Endothelial cell of umbilical vein (primary cell): ENCODE results near the gene PABPC1L. TPM values are rescaled to one million over a fixed set of nuclear protein-coding genes. Genes with fewer than 3 reads are reported as not detected.

Source experiments
- BruUV-seq: library from RNA; stranded (reverse); fragments of 400-500 nt; replicated peaks from 2 replicates; lab custom pipeline; 2021; lab: Mats Ljungman, UMichigan
- CTCF ChIA-PET: fragments of 300-600, 350-600 bp; sonication (Branson Sonifier 250); formaldehyde crosslinking; loops from one replicate; lab custom pipeline; 2021; ENCODE audit warnings: antibody characterized with exemption, inconsistent platforms; lab: Charles Lee
- POLR2A ChIA-PET: fragments of 300-600, 350-600 bp; sonication (Branson Sonifier 250); formaldehyde crosslinking; loops from one replicate; lab custom pipeline; 2021; ENCODE audit warnings: antibody characterized with exemption, inconsistent platforms; lab: Charles Lee
- DNase-seq: peaks from one replicate; pipeline ENCODE4 v3.0.0-alpha.2; 2011; ENCODE audit warnings: low read depth, low spot score
- FAIRE-seq: peaks from 2 replicates; lab custom pipeline; 2011; peaks lifted over from hg19 to GRCh38; lab: Jason Lieb, UNC
- H2AFZ ChIP-seq: 2 replicates; pipeline ENCODE4 v1.6.0; 2012; ENCODE audit warnings: low read depth, low read length, control low read depth, inconsistent platforms
- H3K27ac ChIP-seq: 2 replicates; pipeline ENCODE4 v1.5.1; 2011; ENCODE audit warnings: low read depth, mild to moderate bottlenecking, control low read depth, low read length, moderate library complexity; ENCODE audit not compliant: insufficient read depth
- H3K27me3 ChIP-seq, 2 experiments: 2 replicates each; pipeline versions ENCODE4 v1.6.0 to v1.6.1; 2011; ENCODE audit warnings: low read length in 2 of 2, mixed read lengths in 1 of 2; ENCODE audit not compliant: control insufficient read depth in 2 of 2, insufficient read depth in 2 of 2
- H3K36me3 ChIP-seq, 2 experiments: 2 replicates in 1 of 2; 3 replicates in 1 of 2; pipeline ENCODE4 v1.5.1; 2011; ENCODE audit warnings: low read length in 2 of 2, mild to moderate bottlenecking in 1 of 2, moderate library complexity in 1 of 2; ENCODE audit not compliant: control insufficient read depth in 2 of 2, insufficient read depth in 2 of 2; ENCODE audit errors: extremely low read depth in 1 of 2
- H3K4me1 ChIP-seq: 3 replicates; pipeline ENCODE4 v1.5.1; 2011; ENCODE audit warnings: mild to moderate bottlenecking, low read length; ENCODE audit not compliant: control insufficient read depth, insufficient read depth; ENCODE audit errors: extremely low read depth
- H3K4me2 ChIP-seq: 2 replicates; pipeline ENCODE4 v1.6.1; 2011; ENCODE audit warnings: low read length, control low read depth, mixed read lengths; ENCODE audit not compliant: insufficient read depth
- H3K4me3 ChIP-seq, 3 experiments: fragments of 200-600 bp in 1 of 3; sonication (generic), shearing (Covaris generic) in 1 of 3; replicated peaks in 1 of 3; 2 replicates each; pipeline ENCODE4 v1.5.1; 2011 to 2016; ENCODE audit warnings: control low read depth in 3 of 3, low read length in 3 of 3, mild to moderate bottlenecking in 2 of 3, inconsistent platforms in 1 of 3, low read depth in 1 of 3, moderate library complexity in 1 of 3; ENCODE audit not compliant: insufficient read depth in 1 of 3
- H3K79me2 ChIP-seq: 2 replicates; pipeline ENCODE4 v1.6.0; 2012; ENCODE audit warnings: low read length, inconsistent platforms; ENCODE audit not compliant: control insufficient read depth, insufficient read depth
- H3K9ac ChIP-seq: replicated peaks from 2 replicates; pipeline ENCODE3; 2011; ENCODE audit warnings: low read length, control low read depth; ENCODE audit not compliant: insufficient read depth; ENCODE audit errors: extremely low read depth
- H3K9me1 ChIP-seq: replicated peaks from 3 replicates; pipeline ENCODE4 v1.6.0; 2011; ENCODE audit warnings: mild to moderate bottlenecking, low read length; ENCODE audit not compliant: control insufficient read depth, insufficient read depth; ENCODE audit errors: extremely low read depth
- H3K9me3 ChIP-seq: replicated peaks from 2 replicates; pipeline ENCODE4 v1.5.1; 2012; ENCODE audit warnings: low read length, inconsistent platforms; ENCODE audit not compliant: control insufficient read depth, insufficient read depth
- H4K20me1 ChIP-seq: replicated peaks from 2 replicates; pipeline ENCODE3; 2011; ENCODE audit warnings: mild to moderate bottlenecking, low read length; ENCODE audit not compliant: control insufficient read depth, insufficient read depth; ENCODE audit errors: extremely low read depth
- MAX ChIP-seq: IDR thresholded peaks from 2 replicates; pipeline ENCODE4 v1.6.1; 2011; ENCODE audit not compliant: insufficient read depth, insufficient read length
- MYC ChIP-seq: IDR thresholded peaks from one replicate; pipeline ENCODE4 v1.6.1; 2011; ENCODE audit warnings: mild to moderate bottlenecking, low read depth, low read length
- POLR2A ChIP-seq: IDR thresholded peaks from 2 replicates; pipeline ENCODE4 v1.6.1; 2012; ENCODE audit warnings: low read depth, mild to moderate bottlenecking, control low read depth, low read length
- POLR2AphosphoS5 ChIP-seq: IDR thresholded peaks from 2 replicates; pipeline ENCODE4 v1.6.1; 2012; ENCODE audit warnings: low read depth, mild to moderate bottlenecking, control low read depth, low read length, moderate library complexity; ENCODE audit not compliant: insufficient read depth
- dilution Hi-C: fragments of 300-500 bp; cut with MboI; formaldehyde crosslinking; loops from one replicate; pipeline ENCODE4 v1.15.0; 2019; ENCODE audit warnings: low sequenced_read_pairs; ENCODE audit not compliant: extremely low pct_ligation_motif_present
- intact Hi-C: fragments of 100-400 bp; cut with micrococcal nuclease; formaldehyde crosslinking; loops from one replicate; pipeline ENCODE4 v1.10.0; 2022
- polyA plus RNA-seq, 4 experiments: library from polyadenylated mRNA; depleted of rRNA in 3 of 4; stranded (reverse) in 3 of 4; unstranded in 1 of 4; fragments of >200 nt; gene quantifications; 2 replicates each; pipeline versions ENCODE4 v1.2.1 to v1.2.3, GENCODE V29; 2011 to 2012; ENCODE audit warnings: missing spikeins in 1 of 4
- total RNA-seq: library from RNA; stranded (reverse); gene quantifications from 2 replicates; pipeline ENCODE4 v1.2.3, GENCODE V29; 2021
- TF ChIP-seq, protein P1 (sequence below), 2 donors: IDR thresholded peaks; 1 replicate in 1 of 2; 2 replicates in 1 of 2; pipeline ENCODE4 v1.5.1; 2011; ENCODE audit warnings: low read length in 2 of 2, mild to moderate bottlenecking in 2 of 2, moderate library complexity in 2 of 2, control low read depth in 1 of 2, inconsistent platforms in 1 of 2, low read depth in 1 of 2; ENCODE audit not compliant: insufficient read depth in 1 of 2; ENCODE audit errors: extremely low read depth in 1 of 2

The PABPC1L gene
- total and polyA plus RNA-seq, 2 donors (not counting 3 experiments of a cell fraction or from before 2014, with no cell fraction given): 7.8 to 12.6 TPM

DNA sequence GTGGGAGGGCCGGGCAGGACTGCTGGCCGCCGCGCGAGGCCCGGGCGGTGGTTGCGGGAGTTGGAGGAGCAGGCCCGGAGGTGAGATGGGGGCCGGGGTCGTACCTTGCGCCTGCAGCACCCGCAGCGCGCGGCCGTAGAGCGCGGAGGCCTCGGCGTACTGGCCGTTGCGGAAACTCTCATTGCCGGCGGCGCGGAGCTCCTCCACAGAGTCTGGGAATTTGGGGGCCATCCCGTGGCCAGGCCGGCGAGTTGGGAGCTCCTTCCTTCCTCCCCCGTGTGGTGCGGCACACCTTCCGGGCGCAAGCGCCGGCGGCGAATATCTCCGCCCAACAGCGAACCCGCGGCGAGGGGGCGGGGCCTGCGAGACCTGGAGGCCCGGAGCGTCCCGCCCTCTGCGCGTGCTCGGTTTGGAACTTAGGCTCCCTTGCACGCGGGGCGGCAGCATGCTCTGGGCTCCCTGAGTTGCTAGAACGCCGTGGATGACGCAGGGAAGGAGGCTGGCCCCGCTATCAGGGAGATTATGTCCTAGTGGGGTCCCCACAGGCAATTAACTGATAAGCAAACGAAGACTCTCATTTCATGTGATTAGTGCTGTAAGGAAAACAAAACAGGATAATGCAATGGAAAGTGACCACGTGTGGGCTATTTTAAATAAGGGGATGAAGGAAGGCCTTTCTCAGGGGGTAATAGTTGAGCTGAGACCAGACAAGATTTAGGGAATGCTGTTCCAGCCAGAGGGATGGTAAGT, 50.4 kb downstream of the PABPC1L start, which contains the start of gene TOMM34:
TSS of gene TOMM34 (minus strand) at position 295 of the 750 bp plus-strand sequence. CDS start at position 231, 64 bp downstream.
- no peaks in the 10 kb centered on the region for H3K27me3 ChIP-seq
- peak within 1 kb of the TSS; percentile 96 for H3K4me2 ChIP-seq
- peak within 1 kb of the TSS; percentile 65 for H2AFZ ChIP-seq
- dilution Hi-C loops (no loop called here), intact Hi-C loops (loop anchor here (2.0 to 10.0 kb wide), 4 partner anchors 49 to 835 kb away; partner anchors contain the start of genes DNTTIP1, PABPC1L, WFDC3 and YWHAB)
- peaks cover 28% of the 10 kb centered on the region for H3K4me1 ChIP-seq
- H3K9me1 ChIP-seq: no peaks in the 10 kb centered on the region
- H3K9me3 ChIP-seq: no peaks in the 10 kb centered on the region
- H3K79me2 ChIP-seq: peaks cover 44% of the 10 kb centered on the region
- ChIA-PET CTCF (interaction anchor here (0.9 to 3.2 kb wide), 8 partner anchors 10 to 930 kb away, joined by 3 to 11 read pairs (median 5); partner anchors contain the start of genes CTSA, NEURL2 and YWHAB), POLR2A (interaction anchor here (0.6 kb wide), 1 partner anchor 384 kb away, joined by 4 read pairs; no protein-coding TSS in a partner anchor)
- H4K20me1 ChIP-seq: no peaks in the 10 kb centered on the region
- DNase-seq (peak; percentile 90), FAIRE-seq (peak; percentile 85)
- peak within 1 kb of the TSS; percentile 68 for H3K27ac ChIP-seq
- BruUV-seq: no TSS peak
- TF ChIP-seq MAX (peak; percentile 75), MYC (no peak), POLR2A (peak; percentile 85), POLR2AphosphoS5 (peak; percentile 69)
- TF ChIP-seq, protein P1, sequence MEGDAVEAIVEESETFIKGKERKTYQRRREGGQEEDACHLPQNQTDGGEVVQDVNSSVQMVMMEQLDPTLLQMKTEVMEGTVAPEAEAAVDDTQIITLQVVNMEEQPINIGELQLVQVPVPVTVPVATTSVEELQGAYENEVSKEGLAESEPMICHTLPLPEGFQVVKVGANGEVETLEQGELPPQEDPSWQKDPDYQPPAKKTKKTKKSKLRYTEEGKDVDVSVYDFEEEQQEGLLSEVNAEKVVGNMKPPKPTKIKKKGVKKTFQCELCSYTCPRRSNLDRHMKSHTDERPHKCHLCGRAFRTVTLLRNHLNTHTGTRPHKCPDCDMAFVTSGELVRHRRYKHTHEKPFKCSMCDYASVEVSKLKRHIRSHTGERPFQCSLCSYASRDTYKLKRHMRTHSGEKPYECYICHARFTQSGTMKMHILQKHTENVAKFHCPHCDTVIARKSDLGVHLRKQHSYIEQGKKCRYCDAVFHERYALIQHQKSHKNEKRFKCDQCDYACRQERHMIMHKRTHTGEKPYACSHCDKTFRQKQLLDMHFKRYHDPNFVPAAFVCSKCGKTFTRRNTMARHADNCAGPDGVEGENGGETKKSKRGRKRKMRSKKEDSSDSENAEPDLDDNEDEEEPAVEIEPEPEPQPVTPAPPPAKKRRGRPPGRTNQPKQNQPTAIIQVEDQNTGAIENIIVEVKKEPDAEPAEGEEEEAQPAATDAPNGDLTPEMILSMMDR (IDR thresholded peaks at IDR 0.05; ENCODE audit: extremely low read depth in 1 of 2, insufficient read depth in 1 of 2, low read depth in 1 of 2, low read length in 2 of 2): no peak
- peaks cover 7 to 11% of the 10 kb centered on the region in 2 experiments for H3K36me3 ChIP-seq
- H3K9ac ChIP-seq: peak within 1 kb of the TSS; percentile 71
- peak within 1 kb of the TSS; percentile 90 to 96 (median 95) for H3K4me3 ChIP-seq
